OCI-LY1 (cell line): ENCODE measurements around the gene EPHA1.

Experiments
- H2AFZ ChIP-seq: fragments of 200-600 bp; sonication (generic), shearing (Covaris generic); 2 replicates; pipeline ENCODE4 v1.6.0; 2014; ENCODE audit warnings: antibody characterized with exemption, mild to moderate bottlenecking, low read length
- H3F3A ChIP-seq: fragments of 200-600 bp; sonication (generic), shearing (Covaris generic); 2 replicates; pipeline ENCODE4 v1.6.0; 2014; ENCODE audit warnings: mild to moderate bottlenecking, antibody characterized with exemption, low read length, moderate library complexity; ENCODE audit not compliant: insufficient read depth
- H3K27ac ChIP-seq: fragments of 200-600 bp; sonication (generic); 2 replicates; pipeline ENCODE4 v1.5.1; 2014; ENCODE audit warnings: low read length, mixed run types, mild to moderate bottlenecking, low read depth; ENCODE audit not compliant: poor library complexity, severe bottlenecking
- H3K27me3 ChIP-seq: fragments of 200-600 bp; sonication (generic); 2 replicates; pipeline ENCODE4 v1.6.0; 2014; ENCODE audit warnings: antibody characterized with exemption, mild to moderate bottlenecking, low read length, moderate library complexity; ENCODE audit not compliant: insufficient read depth
- H3K36me3 ChIP-seq: fragments of 200-600 bp; sonication (generic); 2 replicates; pipeline ENCODE4 v1.6.1; 2014; ENCODE audit warnings: mild to moderate bottlenecking, antibody characterized with exemption, low read length, moderate library complexity, mixed read lengths; ENCODE audit not compliant: insufficient read depth
- H3K4me1 ChIP-seq: fragments of 200-600 bp; sonication (generic); 2 replicates; pipeline ENCODE4 v1.5.1; 2014; ENCODE audit warnings: mild to moderate bottlenecking, low read length, moderate library complexity; ENCODE audit not compliant: insufficient read depth, severe bottlenecking
- H3K4me2 ChIP-seq: fragments of 200-600 bp; sonication (generic), shearing (Covaris generic); 2 replicates; pipeline ENCODE4 v1.6.1; 2014; ENCODE audit warnings: low read length
- H3K4me3 ChIP-seq: fragments of 200-600 bp; sonication (generic); 2 replicates; pipeline ENCODE4 v1.5.1; 2014; ENCODE audit warnings: low read length, low read depth, mild to moderate bottlenecking, mixed read lengths; ENCODE audit not compliant: poor library complexity, severe bottlenecking
- H3K79me2 ChIP-seq: fragments of 200-600 bp; shearing (Covaris generic); 2 replicates; pipeline ENCODE4 v1.6.1; 2016; ENCODE audit warnings: mixed run types, low read length, mixed read lengths; ENCODE audit not compliant: insufficient read depth
- H3K9ac ChIP-seq: fragments of 200-600 bp; sonication (generic), shearing (Covaris generic); 2 replicates; pipeline ENCODE4 v1.6.1; 2014; ENCODE audit warnings: mild to moderate bottlenecking, low read length, mixed read lengths
- H3K9me2 ChIP-seq: fragments of 200-600 bp; sonication (generic), shearing (Covaris generic); 2 replicates; pipeline ENCODE4 v1.6.1; 2014; ENCODE audit warnings: low read depth, mild to moderate bottlenecking, low read length, mixed read lengths
- H3K9me3 ChIP-seq: fragments of 200-600 bp; shearing (Covaris generic); 2 replicates; pipeline ENCODE4 v1.6.1; 2014; ENCODE audit warnings: low read length, mixed read lengths
- H4K20me1 ChIP-seq: fragments of 200-600 bp; sonication (generic), shearing (Covaris generic); 2 replicates; pipeline ENCODE4 v1.6.0; 2016; ENCODE audit warnings: mild to moderate bottlenecking, low read length; ENCODE audit not compliant: insufficient read depth
- EZH2 ChIP-seq: fragments of 200-600 bp; sonication (generic), shearing (Covaris generic); IDR thresholded peaks from 2 replicates; pipeline ENCODE4 v1.8.0; 2017; ENCODE audit warnings: borderline replicate concordance, mixed run types, mild to moderate bottlenecking, antibody characterized with exemption, low read length, moderate library complexity, mixed read lengths
- TF ChIP-seq, protein P1 (sequence below): fragments of 200-600 bp; sonication (generic), shearing (Covaris generic); IDR thresholded peaks from 2 replicates; pipeline ENCODE4 v1.5.1; 2017; ENCODE audit warnings: mild to moderate bottlenecking, antibody characterized with exemption, low read length, moderate library complexity, mixed read lengths

Gene EPHA1

DNA sequence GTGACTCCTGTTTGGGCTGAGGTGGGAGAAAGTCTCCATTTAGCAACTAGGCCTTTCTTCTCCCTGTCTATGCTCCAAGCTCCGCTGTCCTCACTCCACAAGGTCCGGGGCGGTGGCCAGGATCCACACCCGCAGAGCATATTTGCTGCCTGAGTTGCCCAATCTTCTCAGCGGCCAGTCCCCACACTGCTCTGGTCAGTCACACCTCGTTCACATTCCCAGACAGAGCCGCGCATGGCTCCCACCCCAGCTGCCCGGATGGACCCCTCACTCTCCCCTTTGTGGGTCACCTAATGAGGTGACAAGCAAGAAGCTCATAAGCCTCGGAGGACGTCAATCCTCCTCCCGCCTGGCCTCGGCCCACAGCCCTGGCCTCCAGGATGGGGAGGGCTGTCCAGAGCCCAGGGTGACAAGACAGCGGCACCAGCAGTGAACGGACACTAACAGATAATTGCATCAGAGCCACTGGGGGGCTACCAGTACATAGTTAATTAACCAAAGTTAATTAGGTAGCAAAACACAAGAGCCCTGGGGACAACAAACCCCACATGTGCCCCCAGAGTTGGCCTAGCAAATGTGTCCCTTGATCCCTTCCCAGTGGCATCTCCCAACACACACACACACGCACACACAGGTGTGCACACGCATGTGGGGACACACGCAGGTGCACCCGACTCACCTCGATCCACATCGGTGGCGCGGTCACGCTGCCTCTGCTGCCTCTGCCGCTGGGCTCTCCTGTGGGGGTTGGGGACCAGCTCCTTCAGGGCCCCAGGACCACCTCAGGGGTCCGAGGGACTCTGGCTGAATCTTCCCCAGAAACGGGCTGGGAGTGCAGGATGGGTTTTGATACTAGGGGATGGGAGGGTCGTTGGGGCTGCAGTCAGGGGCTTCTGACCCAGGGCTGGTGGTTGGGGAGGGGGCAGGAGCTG is 11.8 kb downstream of the EPHA1 start:
- Histone ChIP-seq H3F3A (no peaks in the 10 kb centered on the region), H3K79me2 (no peaks in the 10 kb centered on the region), H3K9me2 (no peaks in the 10 kb centered on the region), H3K9me3 (no peaks in the 10 kb centered on the region), H3K4me3 (no peak overlapping the region), H3K36me3 (no peaks in the 10 kb centered on the region), H3K9ac (no peak overlapping the region), H3K27me3 (no peaks in the 10 kb centered on the region), H3K4me1 (no peaks in the 10 kb centered on the region), H2AFZ (no peak overlapping the region), H3K27ac (no peak overlapping the region), H4K20me1 (no peaks in the 10 kb centered on the region), H3K4me2 (no peak overlapping the region)
- TF ChIP-seq, protein P1, sequence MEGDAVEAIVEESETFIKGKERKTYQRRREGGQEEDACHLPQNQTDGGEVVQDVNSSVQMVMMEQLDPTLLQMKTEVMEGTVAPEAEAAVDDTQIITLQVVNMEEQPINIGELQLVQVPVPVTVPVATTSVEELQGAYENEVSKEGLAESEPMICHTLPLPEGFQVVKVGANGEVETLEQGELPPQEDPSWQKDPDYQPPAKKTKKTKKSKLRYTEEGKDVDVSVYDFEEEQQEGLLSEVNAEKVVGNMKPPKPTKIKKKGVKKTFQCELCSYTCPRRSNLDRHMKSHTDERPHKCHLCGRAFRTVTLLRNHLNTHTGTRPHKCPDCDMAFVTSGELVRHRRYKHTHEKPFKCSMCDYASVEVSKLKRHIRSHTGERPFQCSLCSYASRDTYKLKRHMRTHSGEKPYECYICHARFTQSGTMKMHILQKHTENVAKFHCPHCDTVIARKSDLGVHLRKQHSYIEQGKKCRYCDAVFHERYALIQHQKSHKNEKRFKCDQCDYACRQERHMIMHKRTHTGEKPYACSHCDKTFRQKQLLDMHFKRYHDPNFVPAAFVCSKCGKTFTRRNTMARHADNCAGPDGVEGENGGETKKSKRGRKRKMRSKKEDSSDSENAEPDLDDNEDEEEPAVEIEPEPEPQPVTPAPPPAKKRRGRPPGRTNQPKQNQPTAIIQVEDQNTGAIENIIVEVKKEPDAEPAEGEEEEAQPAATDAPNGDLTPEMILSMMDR = no peak
- no peak for TF ChIP-seq EZH2

DNA sequence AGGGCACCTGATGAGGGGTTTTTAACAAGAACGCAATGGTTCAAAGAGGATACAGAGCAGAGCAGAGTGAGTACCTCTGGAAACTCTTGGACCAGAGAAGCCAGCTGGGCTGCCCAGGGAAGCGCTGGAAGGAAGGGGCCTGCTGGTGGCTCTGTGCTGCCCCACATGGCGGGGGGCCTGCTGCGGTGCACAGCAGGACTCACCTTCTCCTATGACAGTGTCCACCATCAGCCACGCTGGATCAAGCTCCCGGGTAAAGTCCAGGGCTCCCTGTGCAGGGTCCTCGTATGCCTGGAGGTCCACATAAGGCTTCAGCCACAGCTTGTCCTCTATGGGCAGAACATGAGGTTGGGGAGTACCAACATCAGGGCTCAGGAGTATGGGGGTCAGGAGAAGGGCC is 12.5 kb downstream of the EPHA1 start:
- H3F3A ChIP-seq = no peaks in the 10 kb centered on the region
- H3K9me2 ChIP-seq = no peaks in the 10 kb centered on the region
- no peak overlapping the region for H3K27ac ChIP-seq
- no peaks in the 10 kb centered on the region for H3K9me3 ChIP-seq
- H2AFZ ChIP-seq = no peak overlapping the region
- no peak overlapping the region for H3K9ac ChIP-seq
- no peak overlapping the region for H3K4me3 ChIP-seq
- no peaks in the 10 kb centered on the region for H3K4me1 ChIP-seq
- H3K4me2 ChIP-seq = no peak overlapping the region
- H3K79me2 ChIP-seq = no peaks in the 10 kb centered on the region
- no peaks in the 10 kb centered on the region for H3K27me3 ChIP-seq
- no peaks in the 10 kb centered on the region for H3K36me3 ChIP-seq
- no peak for TF ChIP-seq EZH2
- TF ChIP-seq, protein P1 = no peak
- H4K20me1 ChIP-seq = no peaks in the 10 kb centered on the region

DNA sequence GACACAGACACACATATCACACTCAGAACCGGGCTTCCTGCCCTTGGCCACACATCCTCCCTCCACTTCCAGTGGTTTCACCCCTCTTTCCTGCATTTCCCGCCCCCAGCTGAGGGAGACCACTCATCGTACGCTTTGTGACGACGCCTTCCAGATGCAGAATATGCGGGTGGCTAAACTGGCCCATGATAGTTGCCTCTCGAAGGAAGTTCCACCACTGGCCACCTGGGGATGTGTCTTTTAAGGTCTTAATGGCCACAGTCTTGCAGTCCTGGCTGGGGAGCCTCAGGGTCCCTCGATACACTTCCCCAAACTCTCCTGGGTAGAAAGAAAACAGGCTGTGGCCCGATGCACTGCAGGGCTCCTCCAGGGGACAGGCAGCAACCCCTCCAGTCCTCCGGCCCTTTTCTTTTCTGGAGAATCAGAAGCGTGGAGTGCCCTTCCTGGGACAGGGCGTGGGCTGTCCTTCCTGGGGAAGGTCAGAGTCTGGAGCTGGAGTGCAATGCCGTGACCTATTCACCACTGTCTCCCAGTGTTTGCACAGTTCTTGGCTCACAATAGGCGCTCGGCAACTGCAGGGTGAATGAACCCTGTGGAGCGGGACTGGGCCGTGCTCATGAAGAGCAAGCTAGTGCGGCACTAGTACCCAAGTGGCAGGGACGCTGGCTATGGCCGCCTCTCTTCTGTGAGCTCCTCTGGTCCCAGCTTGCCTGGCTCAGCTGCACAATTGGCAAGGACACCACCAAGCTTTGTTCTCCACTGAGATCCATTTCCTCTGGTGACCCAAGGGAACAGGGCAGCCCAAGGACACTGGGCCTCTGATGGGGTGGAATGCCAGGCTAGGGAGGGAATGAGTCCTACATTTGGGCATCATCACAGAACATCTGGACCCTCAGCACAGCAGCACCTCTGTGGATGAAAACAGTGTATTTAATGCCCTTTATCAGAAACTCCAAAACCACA is 13.2 kb downstream of the EPHA1 start:
- H3K36me3 ChIP-seq = no peaks in the 10 kb centered on the region
- H3K4me2 ChIP-seq = no peak overlapping the region
- TF ChIP-seq, protein P1 = no peak
- TF ChIP-seq EZH2 = no peak
- H4K20me1 ChIP-seq = no peaks in the 10 kb centered on the region
- no peaks in the 10 kb centered on the region for H3K79me2 ChIP-seq
- no peaks in the 10 kb centered on the region for H3K9me3 ChIP-seq
- H3K4me3 ChIP-seq = no peak overlapping the region
- H3K9ac ChIP-seq = no peak overlapping the region
- no peaks in the 10 kb centered on the region for H3K4me1 ChIP-seq
- H3K27ac ChIP-seq = no peak overlapping the region
- no peaks in the 10 kb centered on the region for H3K9me2 ChIP-seq
- H3K27me3 ChIP-seq = no peaks in the 10 kb centered on the region
- no peak overlapping the region for H2AFZ ChIP-seq
- H3F3A ChIP-seq = no peaks in the 10 kb centered on the region
